Ishikawa (cell line): ENCODE data around the gene GJD3.

Experiments used
- CEBPB ChIP-seq: IDR thresholded peaks from 2 replicates; pipeline ENCODE4 v1.6.1; 2012
- RAD21 ChIP-seq: IDR thresholded peaks from 2 replicates; pipeline ENCODE4 v1.6.1; 2012; ENCODE audit warnings: low read depth
- TAF1 ChIP-seq: IDR thresholded peaks from 2 replicates; pipeline ENCODE4 v1.6.1; 2012; ENCODE audit warnings: low read depth, mild to moderate bottlenecking

GRCh38 chr17:40313668-40314583 lies 50.6 kb downstream of the GJD3 start:
- no peak for TF ChIP-seq TAF1
- no peak for TF ChIP-seq RAD21
- TF ChIP-seq CEBPB: no peak
